ENCODE results near the gene INHBC. TPM values are rescaled to one million over a fixed set of nuclear protein-coding genes. Genes with fewer than 3 reads are reported as not detected.
"Not testable (repeated sequence)": the region's sequence is repeated elsewhere in the genome, so short reads cannot be mapped to it uniquely, and the experiment has no call there.

INHBC gene
- polyA plus RNA-seq, 1 of the 3 experiments (the other 2 are of a cell fraction) = 0.08 TPM

DNA sequence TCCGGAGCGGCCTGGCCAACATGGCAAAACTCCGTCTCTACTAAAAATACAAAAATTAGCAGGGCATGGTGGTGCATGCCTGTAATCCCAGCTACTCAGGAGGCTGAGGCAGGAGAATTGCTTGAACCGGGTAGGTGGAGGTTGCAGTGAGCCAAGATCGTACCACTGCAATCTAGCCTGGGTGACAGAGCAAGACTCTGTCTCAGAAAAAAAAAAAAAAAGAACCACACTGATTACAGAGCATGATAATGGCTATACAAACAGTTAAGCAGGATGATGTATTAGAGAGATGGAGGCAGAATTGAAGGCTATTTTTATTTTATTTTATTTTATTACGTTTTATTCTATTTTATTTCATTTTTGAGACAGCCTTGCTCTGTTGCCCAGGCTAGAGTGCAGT is 9.8 kb downstream of the INHBC start:
- H3K9me2 ChIP-seq; H3K4me3 ChIP-seq (ENCODE audit: low read depth in 2 of 2, low read length in 1 of 2); H3K36me3 ChIP-seq (replicated peaks in 1 of 2; ENCODE audit: control insufficient read depth in 1 of 2, insufficient read depth in 2 of 2, low read length in 1 of 2); H3F3A ChIP-seq (replicated peaks; ENCODE audit: insufficient read depth); H3K27me3 ChIP-seq (ENCODE audit: insufficient read depth); H3K9me3 ChIP-seq; H3K4me1 ChIP-seq (ENCODE audit: control insufficient read depth in 1 of 2, insufficient read depth in 2 of 2, low read depth in 1 of 2, low read length in 1 of 2); H3K9ac ChIP-seq; H3K27ac ChIP-seq (ENCODE audit: low read depth in 2 of 2, low read length in 1 of 2); POLR2A ChIA-PET; H3K79me2 ChIP-seq (ENCODE audit: insufficient read depth); H3K4me2 ChIP-seq; H2AFZ ChIP-seq (ENCODE audit: low read depth); H4K20me1 ChIP-seq (ENCODE audit: insufficient read depth); DNase-seq: not testable (repeated sequence)
- CTCF ChIA-PET = interaction anchor here (0.8 to 6.2 kb wide), 6 partner anchors 10 to 181 kb away, joined by 3 to 49 read pairs (median 4); partner anchors contain the start of genes GLI1 and INHBE
- WGBS (ENCODE audit: low lambda C conversion rate) = 71% methylated on average over 6 of the region's 6 CpGs

DNA sequence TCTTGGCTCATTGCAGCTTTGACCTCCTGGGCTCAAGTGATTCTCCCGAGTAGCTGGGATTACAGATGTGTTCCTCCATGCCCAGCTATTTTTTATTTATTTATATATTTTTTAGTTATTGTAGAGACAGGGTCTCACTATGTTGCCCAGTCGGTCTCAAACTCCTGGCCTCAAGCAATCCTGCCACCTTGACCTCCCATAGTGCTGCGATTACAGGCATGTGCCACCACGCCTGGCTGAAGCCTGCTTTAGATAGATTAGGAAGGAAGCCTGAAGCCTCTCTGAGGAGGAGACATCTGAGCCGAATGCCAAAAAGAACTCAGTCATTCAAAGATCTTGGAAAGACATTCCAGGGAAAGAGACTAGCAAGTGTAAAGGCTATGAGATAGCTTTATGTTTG is 10.2 kb downstream of the INHBC start:
- POLR2A ChIA-PET = no interaction called here
- Histone ChIP-seq H3K4me2 (no peak overlapping the region), H3K9ac (no peak overlapping the region), H3K9me2 (no peaks in the 10 kb centered on the region), H3K4me1 (ENCODE audit: control insufficient read depth in 1 of 2, insufficient read depth in 2 of 2, low read depth in 1 of 2, low read length in 1 of 2) (no peaks in the 10 kb centered on the region), H3K9me3 (no peaks in the 10 kb centered on the region), H3K79me2 (ENCODE audit: insufficient read depth) (no peaks in the 10 kb centered on the region), H3K27ac (ENCODE audit: low read depth in 2 of 2, low read length in 1 of 2) (no peak overlapping the region), H3F3A (replicated peaks; ENCODE audit: insufficient read depth) (no peaks in the 10 kb centered on the region), H3K36me3 (replicated peaks in 1 of 2; ENCODE audit: control insufficient read depth in 1 of 2, insufficient read depth in 2 of 2, low read length in 1 of 2) (no peaks in the 10 kb centered on the region), H3K27me3 (ENCODE audit: insufficient read depth) (no peaks in the 10 kb centered on the region), H3K4me3 (ENCODE audit: low read depth in 2 of 2, low read length in 1 of 2) (no peak overlapping the region), H2AFZ (ENCODE audit: low read depth) (peak overlapping the region; percentile 5; the same call in 1 of the 2 replicates), H4K20me1 (ENCODE audit: insufficient read depth) (no peaks in the 10 kb centered on the region)
- 78% methylated on average over 5 of the region's 5 CpGs for WGBS (ENCODE audit: low lambda C conversion rate)
- CTCF ChIA-PET = interaction anchor here (1.2 to 6.2 kb wide), 4 partner anchors 9 to 137 kb away, joined by 3 to 49 read pairs (median 6); partner anchors contain the start of genes GLI1 and INHBE
- DNase-seq = no peak
- TF ChIP-seq RAD21 (IDR thresholded peaks at IDR 0.05; ENCODE audit: low read length) (no peak), TEAD4 (IDR thresholded peaks at IDR 0.05; ENCODE audit: borderline replicate concordance, insufficient read depth) (no peak), TAF1 (IDR thresholded peaks at IDR 0.05; ENCODE audit: borderline replicate concordance, low read depth, low read length) (no peak), NRF1 (IDR thresholded peaks at IDR 0.05; ENCODE audit: low read depth, low read length) (no peak), YY1 (IDR thresholded peaks at IDR 0.05; ENCODE audit: low read depth) (no peak), RFX5 (IDR thresholded peaks at IDR 0.05; ENCODE audit: low read length) (no peak), GABPA (IDR thresholded peaks at IDR 0.05; ENCODE audit: low read depth) (no peak), JUND (IDR thresholded peaks at IDR 0.05) (no peak), MEF2A (IDR thresholded peaks at IDR 0.05; ENCODE audit: borderline replicate concordance, low read depth) (no peak), FOXM1 (IDR thresholded peaks at IDR 0.05; ENCODE audit: low read depth) (no peak), EP300 (IDR thresholded peaks at IDR 0.05; ENCODE audit: borderline replicate concordance in 1 of 2, low read depth in 1 of 2, low read length in 1 of 2) (no peak), MXI1 (IDR thresholded peaks at IDR 0.05; ENCODE audit: low read depth, low read length) (no peak), TCF12 (IDR thresholded peaks at IDR 0.05) (no peak), POLR2AphosphoS5 (IDR thresholded peaks at IDR 0.05; ENCODE audit: low read depth, low read length) (no peak)
- TF ChIP-seq, protein P1, sequence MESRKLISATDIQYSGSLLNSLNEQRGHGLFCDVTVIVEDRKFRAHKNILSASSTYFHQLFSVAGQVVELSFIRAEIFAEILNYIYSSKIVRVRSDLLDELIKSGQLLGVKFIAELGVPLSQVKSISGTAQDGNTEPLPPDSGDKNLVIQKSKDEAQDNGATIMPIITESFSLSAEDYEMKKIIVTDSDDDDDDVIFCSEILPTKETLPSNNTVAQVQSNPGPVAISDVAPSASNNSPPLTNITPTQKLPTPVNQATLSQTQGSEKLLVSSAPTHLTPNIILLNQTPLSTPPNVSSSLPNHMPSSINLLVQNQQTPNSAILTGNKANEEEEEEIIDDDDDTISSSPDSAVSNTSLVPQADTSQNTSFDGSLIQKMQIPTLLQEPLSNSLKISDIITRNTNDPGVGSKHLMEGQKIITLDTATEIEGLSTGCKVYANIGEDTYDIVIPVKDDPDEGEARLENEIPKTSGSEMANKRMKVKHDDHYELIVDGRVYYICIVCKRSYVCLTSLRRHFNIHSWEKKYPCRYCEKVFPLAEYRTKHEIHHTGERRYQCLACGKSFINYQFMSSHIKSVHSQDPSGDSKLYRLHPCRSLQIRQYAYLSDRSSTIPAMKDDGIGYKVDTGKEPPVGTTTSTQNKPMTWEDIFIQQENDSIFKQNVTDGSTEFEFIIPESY (IDR thresholded peaks at IDR 0.05; ENCODE audit: borderline replicate concordance, low read depth) = no peak
- TF ChIP-seq, protein P2, sequence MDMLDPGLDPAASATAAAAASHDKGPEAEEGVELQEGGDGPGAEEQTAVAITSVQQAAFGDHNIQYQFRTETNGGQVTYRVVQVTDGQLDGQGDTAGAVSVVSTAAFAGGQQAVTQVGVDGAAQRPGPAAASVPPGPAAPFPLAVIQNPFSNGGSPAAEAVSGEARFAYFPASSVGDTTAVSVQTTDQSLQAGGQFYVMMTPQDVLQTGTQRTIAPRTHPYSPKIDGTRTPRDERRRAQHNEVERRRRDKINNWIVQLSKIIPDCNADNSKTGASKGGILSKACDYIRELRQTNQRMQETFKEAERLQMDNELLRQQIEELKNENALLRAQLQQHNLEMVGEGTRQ (IDR thresholded peaks at IDR 0.05; ENCODE audit: borderline replicate concordance, low read depth, low read length) = no peak
- TF ChIP-seq, protein P3, sequence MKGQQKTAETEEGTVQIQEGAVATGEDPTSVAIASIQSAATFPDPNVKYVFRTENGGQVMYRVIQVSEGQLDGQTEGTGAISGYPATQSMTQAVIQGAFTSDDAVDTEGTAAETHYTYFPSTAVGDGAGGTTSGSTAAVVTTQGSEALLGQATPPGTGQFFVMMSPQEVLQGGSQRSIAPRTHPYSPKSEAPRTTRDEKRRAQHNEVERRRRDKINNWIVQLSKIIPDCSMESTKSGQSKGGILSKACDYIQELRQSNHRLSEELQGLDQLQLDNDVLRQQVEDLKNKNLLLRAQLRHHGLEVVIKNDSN (IDR thresholded peaks at IDR 0.05; ENCODE audit: borderline replicate concordance, low read depth) = no peak
- TF ChIP-seq, protein P4, sequence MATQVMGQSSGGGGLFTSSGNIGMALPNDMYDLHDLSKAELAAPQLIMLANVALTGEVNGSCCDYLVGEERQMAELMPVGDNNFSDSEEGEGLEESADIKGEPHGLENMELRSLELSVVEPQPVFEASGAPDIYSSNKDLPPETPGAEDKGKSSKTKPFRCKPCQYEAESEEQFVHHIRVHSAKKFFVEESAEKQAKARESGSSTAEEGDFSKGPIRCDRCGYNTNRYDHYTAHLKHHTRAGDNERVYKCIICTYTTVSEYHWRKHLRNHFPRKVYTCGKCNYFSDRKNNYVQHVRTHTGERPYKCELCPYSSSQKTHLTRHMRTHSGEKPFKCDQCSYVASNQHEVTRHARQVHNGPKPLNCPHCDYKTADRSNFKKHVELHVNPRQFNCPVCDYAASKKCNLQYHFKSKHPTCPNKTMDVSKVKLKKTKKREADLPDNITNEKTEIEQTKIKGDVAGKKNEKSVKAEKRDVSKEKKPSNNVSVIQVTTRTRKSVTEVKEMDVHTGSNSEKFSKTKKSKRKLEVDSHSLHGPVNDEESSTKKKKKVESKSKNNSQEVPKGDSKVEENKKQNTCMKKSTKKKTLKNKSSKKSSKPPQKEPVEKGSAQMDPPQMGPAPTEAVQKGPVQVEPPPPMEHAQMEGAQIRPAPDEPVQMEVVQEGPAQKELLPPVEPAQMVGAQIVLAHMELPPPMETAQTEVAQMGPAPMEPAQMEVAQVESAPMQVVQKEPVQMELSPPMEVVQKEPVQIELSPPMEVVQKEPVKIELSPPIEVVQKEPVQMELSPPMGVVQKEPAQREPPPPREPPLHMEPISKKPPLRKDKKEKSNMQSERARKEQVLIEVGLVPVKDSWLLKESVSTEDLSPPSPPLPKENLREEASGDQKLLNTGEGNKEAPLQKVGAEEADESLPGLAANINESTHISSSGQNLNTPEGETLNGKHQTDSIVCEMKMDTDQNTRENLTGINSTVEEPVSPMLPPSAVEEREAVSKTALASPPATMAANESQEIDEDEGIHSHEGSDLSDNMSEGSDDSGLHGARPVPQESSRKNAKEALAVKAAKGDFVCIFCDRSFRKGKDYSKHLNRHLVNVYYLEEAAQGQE (IDR thresholded peaks at IDR 0.05; ENCODE audit: low read depth, low read length) = no peak
- TF ChIP-seq, protein P5, sequence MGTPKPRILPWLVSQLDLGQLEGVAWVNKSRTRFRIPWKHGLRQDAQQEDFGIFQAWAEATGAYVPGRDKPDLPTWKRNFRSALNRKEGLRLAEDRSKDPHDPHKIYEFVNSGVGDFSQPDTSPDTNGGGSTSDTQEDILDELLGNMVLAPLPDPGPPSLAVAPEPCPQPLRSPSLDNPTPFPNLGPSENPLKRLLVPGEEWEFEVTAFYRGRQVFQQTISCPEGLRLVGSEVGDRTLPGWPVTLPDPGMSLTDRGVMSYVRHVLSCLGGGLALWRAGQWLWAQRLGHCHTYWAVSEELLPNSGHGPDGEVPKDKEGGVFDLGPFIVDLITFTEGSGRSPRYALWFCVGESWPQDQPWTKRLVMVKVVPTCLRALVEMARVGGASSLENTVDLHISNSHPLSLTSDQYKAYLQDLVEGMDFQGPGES (IDR thresholded peaks at IDR 0.05; ENCODE audit: low read depth, low read length) = no peak
